Midbrain (tissue), 1 donor: Measurements from ENCODE around the gene FBXW5.

ENCODE experiments used
- DNase-seq: peaks from one replicate; lab custom pipeline; 2025; lab: John Stamatoyannopoulos, UW

Gene FBXW5

GRCh38 chr9:136978073-136978864 lies 33.7 kb upstream of the FBXW5 start:
- DNase-seq = peak; percentile 89

DNA sequence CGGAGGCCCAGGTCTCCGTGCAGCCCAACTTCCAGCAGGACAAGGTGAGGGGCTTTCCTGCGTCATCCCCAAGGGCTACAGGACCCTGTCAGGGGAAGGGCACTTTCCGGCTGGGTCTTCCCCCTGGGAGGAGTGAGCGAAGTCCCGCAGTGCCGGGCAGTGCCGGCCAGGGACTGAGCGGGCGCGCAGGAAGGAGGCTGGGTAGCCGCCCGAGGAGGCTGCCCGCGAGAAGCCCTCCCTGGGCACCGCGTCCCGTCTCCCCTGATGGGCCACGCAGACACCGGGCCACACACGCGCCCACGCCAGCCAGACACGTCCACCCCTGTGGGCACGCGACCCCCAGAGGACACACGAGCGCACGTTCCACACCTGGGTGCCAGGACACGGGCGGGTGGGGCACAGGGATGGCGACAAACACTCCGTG lies 33.1 kb upstream of the FBXW5 start:
- peak; percentile 67 for DNase-seq

DNA sequence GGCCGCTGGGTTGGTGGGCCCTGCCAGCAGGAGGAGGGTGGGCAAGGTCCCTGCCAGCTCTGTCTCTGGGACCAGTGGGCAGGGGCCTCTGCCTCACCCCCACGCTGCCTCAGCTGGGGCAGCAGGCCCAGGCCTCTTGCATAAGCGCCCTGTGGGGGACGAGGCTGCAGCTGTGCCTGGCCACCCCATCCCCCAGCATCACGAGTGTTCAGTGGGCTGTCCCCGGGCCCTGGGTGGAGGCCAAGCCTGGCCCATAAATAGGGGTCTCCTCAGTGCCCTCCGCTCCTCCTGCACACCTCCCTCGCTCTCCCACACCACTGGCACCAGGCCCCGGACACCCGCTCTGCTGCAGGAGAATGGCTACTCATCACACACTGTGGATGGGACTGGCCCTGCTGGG lies 32.7 kb upstream of the FBXW5 start, which contains the start of gene PTGDS:
Gene PTGDS, plus strand, starts transcription at position 282 of the 400 bp plus-strand sequence. Its CDS starts 75 bp downstream, at position 357.
- DNase-seq = peak; percentile 97

DNA sequence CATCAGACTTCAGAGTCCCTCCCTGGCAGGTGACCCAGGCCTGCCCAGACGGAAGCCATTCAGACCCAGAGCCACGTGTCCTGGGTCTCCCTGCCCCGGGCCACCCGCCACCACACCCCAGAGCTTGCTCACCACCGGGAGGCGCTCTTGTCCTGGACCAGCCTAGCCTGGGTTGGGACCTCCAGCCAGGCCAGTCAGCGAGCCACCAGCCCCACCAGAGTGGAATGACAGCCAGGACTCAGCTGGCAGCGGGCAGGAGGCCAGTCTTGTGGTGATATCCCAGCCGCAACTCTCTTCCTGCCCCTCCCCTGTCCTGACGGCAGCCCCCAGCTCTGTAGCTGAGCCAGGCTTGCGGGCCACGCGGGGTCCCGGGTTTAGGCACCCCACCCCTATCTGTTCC lies 31.1 kb upstream of the FBXW5 start:
- peak; percentile 74 for DNase-seq

GRCh38 chr9:136974817-136975535 lies 30.4 kb upstream of the FBXW5 start:
- no peak for DNase-seq

GRCh38 chr9:136973618-136974617 lies 29.4 kb upstream of the FBXW5 start:
- DNase-seq = no peak

DNA sequence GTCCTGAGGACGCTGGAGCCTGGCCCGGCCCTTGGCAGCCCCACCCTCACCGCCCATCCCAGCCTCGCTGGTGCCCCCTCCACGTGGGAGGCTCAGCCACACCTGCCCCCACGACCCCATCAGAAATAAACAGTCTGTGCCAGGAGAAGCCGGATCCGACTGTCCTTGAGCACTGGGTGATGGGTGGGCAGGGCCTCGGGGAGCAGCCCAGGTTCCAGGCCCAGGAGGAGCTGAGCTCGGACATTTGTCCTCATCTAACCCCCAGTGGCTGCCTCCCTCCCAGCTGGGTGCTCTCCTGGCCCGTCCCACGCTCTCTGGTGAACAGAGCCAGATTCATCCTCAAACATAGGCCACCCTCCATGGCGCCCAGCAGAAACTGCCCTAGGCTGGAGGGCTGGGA lies 28.2 kb upstream of the FBXW5 start:
- DNase-seq = no peak

- DNase-seq = no peak
Measured at GRCh38 chr9:136972335-136972734, 27.8 kb upstream of the FBXW5 start.

DNA sequence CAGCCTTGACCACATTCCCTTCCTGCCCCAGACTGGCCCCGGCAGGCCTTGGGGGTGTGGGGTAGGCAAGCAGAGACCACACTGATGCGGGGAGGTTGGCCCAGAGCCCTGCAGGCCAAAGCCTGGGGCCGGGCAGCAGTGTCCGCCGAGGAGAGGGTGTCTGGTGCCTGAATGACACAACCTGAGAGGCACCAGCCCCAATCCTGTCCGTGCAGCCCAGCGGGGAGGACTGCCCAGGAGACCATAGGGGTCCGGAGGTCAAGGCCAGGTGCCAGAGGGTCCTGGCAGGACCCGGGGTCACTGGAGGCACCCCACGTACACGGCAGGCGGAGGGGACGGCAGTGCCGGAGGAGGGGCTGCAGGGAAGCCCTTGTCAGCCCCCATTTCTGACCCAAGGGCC lies 27.2 kb upstream of the FBXW5 start:
- DNase-seq = no peak

- DNase-seq = no peak
Measured at GRCh38 chr9:136970361-136970760, 25.8 kb upstream of the FBXW5 start.

DNA sequence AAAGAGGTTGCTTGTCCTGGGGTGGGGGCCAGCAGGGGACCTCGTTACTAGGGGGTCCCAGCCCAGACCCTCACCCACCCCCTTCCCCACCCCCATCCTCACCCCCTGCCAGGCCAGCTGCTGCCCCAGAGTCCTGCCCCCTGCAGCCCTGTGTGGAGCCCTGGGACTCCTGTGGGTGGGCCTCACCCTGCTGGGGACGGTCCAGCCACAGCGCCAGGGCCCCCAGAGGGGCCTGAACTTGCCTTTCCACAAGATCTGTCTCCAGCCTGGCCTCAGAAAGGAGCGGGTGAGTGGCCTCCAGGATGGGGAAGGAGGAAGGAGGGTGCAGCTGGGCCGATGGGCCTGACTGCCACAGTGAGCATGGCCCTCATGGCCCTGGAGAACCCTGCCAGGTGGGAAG lies 25.2 kb upstream of the FBXW5 start:
- DNase-seq = no peak

DNA sequence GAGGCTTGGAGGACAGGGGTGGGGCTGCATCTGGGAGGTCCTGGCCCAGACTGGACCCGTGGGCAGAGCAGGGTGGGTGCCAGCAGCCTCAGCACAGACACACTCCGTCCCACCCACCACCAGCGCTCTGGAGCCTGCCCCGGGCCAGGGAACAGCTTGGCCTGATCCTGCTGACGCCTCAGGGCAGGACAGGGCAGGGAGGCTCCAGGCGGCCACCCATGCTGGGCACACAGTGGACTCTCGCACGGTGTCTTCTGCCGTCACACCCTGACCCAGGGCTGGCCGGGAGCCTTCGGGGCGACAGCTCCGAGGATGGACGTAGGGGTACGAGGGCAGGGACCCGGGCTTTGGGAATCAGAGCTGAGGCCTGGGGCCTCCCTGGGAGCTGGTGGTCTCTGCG lies 24.6 kb upstream of the FBXW5 start:
- no peak for DNase-seq

- no peak for DNase-seq
Measured at GRCh38 chr9:136968333-136969127, 24.0 kb upstream of the FBXW5 start.

DNA sequence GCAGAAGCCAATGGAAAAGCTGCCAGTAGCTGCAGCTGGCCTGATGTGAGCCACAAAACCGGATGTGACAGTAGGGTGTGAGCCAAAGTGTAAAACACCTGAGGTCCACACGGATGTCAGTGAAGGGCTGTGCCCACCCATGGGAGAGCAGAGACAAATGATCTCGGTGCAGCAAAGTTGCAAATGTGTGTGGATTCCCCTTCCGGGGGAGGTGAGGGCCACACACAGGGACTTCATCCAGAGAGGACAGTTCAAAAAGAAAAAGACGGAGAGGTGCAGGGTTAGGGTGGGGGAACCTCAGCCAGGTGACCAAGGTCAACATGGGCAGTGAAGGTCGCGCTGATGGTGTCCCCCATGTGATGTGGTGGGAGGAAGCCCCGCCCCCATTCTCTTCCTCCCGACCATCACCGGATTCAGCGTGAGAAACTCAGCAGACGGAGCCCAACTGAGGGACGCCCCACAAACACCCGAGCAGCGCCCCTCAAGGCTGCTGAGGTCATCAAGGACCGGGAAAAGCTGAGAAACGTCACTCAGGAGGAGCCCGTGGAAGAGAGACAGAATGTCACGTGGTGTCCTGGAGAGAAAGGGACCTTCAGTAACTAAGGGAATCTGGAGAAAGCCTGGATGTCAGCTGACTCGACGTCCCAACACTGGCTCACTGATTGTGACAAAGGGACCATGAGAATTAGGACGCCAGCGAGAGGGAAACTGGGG lies 21.4 kb upstream of the FBXW5 start:
- DNase-seq = peak; percentile 86

- no peak for DNase-seq
Measured at GRCh38 chr9:136964833-136965422, 20.4 kb upstream of the FBXW5 start.

DNA sequence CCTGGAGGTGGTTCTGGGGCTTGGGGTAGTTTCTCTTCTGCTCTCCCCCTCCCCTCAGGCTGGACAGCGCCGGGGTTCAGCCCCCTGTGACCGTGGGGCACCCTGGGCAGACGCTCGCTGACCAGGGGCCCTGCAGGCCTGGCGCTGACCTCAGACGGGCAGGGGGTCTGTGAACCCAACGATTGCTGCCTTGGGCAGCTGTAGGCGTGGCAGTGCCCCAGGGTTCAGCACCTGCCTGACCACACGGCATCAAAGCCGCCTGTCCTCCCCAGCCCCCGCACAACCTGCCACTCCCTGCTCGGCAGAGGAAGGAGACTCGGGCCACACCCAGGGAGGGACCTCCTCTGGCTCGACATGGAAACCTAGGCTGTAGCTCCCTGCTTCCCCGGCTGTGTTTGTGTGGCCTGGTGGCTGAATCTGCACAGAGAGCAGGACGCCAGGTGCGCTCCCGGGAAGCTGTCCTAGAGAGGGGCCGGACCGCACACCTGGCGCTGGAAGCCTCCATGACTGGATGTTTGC lies 19.7 kb upstream of the FBXW5 start:
- no peak for DNase-seq

GRCh38 chr9:136963751-136964150 lies 19.2 kb upstream of the FBXW5 start:
- no peak for DNase-seq

DNA sequence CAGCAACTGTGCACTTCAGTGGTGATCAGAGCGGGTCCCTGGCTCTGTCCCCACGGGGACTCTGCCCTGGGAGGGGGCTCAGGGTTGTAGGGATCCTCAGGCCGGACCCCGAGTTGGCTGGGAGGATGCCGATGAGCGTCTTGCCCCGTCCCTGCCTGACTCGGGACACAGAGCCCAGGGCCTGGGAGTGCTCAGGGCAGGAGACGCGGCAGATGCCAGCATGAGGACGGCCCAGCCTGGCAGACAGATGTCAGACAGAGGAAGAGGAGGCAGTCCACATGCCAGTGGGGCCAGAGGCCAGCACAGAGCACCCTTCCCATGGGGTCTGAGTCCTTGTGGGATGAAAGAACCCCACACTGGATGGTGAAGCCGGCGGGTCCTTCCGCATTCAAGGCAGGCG lies 18.8 kb upstream of the FBXW5 start:
- DNase-seq = no peak

DNA sequence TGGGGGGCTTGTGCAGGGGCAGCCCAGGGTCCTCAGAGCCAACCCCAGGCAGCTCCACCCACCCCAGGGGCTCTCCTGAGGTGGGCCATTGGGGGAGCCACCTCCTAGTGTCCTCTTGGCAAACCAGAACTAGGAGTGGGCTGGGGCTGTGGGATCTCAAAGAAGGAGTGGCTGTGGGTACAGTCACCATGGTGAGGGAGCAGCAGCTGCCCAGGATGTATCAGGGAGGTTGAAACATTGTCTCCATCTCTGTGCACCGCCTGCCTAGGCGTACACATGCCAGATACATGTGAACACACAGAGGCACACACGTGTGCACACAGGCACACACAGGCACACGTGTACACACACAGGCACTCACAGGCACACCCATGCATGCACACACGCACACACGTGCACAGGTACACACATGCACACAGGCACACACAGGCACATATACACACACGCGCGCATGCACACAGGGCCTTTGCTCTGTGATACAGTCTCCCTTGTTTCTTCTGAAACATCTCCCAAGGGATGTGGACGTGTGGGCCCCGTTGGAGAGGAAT lies 18.2 kb upstream of the FBXW5 start:
- no peak for DNase-seq

GRCh38 chr9:136962163-136962562 lies 17.6 kb upstream of the FBXW5 start:
- DNase-seq = no peak
